Colon (tissue), 2 donors: ENCODE data around the gene CHD2.
"Not testable (repeated sequence)": the region's sequence is repeated elsewhere in the genome, so short reads cannot be mapped to it uniquely, and the experiment has no call there.

Experiments used
- FAIRE-seq: peaks from 2 replicates; lab custom pipeline; 2012; peaks lifted over from hg19 to GRCh38; lab: Jason Lieb, UNC
- donor health status: control.
- donor health status: control.

Gene CHD2

DNA sequence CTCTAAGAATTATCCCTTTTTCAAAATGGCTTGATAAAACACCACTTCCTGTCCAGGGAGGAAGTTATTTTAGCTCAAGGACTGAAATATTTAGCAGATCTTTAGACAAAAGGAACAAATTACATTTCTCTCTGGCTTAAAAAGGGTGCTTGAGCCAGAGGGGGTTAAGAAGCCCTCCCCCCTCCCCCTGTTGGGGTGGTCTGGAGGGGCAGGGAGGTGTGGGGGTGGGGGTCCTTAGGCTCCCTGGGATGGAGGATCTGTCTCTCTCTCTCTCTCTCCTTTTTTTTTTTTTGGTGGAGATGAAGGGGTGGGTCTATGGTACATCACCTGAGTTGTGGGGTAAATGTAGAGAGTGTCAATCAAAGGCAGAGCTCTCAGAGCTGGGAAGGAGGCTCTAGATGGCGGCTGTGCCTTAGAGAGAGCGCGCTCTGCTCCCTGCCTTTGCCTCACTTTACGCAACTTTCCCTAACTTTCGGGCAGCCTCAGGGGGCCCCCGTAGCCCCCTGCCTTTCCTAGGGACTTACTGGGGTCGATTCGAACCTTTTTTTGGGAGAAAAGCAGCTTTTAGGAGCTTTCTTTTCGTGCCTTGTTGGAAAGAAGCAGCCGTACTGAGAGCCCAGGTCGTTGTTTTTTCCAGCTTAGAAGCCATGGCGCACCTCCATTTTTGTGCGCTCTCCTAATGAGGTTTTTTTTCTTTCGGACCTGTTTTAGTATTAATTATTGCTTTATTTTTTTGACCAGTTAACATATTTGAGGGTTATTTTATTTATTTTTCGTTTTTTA lies at the start of gene CHD2:
TSS of gene CHD2 (plus strand) at position 377 of the 783 bp plus-strand sequence. CDS start 914 bp downstream, outside the sequence.
- FAIRE-seq = no peak

DNA sequence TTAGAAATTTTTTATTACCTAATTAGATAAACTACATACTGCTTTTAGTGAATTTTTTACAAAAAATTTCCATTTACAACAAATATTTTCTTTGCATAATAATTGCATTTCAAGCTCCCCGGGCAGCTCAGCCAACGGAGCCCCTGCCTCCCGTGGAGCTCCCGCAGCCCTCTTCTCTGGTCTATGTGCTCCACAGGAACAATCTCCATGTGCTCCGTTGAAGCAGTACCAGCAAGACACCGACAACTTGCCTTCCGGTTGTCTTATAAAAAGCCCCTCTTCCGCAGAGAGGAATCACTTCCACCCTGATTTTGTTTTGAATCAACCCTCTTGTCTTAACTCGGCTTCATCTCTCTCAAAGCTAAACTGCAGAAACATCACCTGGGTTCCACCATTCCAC lies 46.9 kb upstream of the CHD2 start:
- no peak for FAIRE-seq

DNA sequence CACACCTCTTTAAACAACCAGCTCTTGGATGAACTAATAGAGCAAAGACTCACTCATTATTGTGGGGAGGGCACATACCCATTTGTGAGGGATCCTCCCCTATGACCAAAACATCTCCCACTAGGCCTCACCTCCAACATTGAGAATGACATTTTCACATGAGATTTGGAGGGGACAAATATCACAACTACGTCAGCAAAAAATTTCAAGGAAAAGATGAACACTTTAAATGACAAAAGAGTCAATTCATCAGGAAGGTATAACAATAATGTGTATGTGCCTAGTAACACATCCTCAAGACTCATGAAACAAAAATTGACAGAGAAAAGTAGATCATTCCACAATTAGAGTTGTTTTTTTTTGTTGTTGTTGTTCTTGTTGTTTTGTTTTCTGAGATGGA lies 38.4 kb upstream of the CHD2 start:
- FAIRE-seq = no peak

DNA sequence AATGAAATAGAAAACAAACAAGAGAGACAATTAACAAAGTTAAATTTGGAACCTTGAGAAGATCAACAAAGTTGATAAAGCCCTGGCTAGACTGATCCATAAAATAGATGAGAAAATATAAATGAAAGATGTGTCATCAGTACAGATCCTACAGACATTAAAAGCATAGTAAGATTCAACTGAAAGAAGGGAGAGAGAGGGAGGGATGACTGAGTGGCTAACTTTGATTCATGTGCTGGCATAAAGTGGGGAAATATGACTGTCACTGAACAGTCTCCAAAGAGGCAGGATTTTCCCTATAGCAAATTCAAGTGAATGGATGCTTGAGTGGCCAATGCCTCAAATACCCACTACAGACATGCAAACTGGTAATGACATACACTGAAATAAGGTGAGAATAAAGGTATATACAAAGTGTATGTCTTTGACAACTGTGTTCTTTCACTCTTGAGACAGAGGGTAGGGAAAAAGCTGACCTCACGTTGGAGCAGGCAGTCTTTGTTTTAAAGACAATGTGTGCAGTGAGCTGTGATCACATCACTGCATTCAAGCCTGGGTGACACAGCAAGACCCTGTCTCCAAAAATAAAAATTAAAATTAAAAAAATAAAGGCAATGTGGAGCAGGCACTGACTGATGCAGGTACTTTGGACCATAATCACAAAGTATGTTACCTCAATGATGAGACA lies 35.9 kb upstream of the CHD2 start:
- no peak for FAIRE-seq

DNA sequence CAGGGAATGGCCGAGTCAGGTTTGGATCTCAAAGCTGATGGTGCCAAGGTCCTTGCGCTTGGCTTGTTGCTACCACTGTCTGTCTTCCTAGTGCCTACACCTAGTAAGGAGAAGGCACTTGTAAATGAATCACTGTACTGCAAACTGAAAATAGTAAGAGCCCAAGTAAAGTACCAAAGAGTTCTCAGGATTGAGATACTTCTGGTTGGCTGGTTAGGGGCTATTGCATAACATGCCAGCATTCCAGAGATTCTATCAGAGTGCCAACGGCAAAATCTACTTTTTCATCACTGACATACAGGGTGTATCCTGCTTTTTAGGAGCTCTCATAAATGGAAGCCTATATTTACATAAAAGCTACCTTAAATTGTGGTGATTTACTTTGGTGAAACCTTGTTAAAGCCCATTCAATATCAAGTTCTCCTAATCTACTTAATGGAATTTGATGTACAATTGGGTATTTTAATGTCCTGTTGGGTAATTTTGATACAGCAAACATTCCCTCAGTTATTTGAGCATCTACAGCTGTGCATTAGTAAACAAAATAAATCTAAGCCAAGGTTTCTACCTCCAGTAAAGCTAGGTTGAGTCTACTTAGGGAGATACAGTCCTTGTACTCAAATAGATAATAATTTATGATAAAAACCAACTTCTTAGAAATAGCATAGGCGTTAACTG lies 30.7 kb upstream of the CHD2 start:
- FAIRE-seq = no peak

DNA sequence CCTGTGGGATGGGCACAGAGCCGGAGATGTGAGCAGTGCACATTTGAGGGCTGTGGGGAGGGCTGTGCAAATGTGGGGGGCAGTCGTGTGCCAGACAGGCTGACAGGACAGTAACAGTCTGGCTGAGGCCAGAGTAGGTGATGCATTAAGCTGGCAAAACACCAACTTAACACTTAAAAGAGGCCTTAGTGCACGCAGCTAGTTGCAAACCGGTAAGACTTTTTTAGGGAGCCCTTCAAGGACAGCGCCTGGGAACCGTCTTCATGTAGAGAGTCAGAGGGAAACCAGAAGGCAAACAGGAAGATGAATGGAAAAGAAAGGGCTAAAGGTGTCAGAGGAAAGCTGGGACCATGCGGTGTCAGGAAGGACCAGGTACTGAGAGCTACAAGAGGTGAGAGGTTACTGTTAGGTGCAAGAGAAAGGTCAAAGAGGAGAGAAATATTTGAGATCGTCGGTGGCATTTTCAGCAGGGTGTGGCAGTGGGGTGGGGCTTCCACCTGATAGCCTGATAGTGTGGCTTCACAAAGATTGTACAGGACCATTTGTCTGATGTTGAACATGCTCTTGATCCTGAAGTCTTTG lies 30.0 kb upstream of the CHD2 start:
- FAIRE-seq = no peak

DNA sequence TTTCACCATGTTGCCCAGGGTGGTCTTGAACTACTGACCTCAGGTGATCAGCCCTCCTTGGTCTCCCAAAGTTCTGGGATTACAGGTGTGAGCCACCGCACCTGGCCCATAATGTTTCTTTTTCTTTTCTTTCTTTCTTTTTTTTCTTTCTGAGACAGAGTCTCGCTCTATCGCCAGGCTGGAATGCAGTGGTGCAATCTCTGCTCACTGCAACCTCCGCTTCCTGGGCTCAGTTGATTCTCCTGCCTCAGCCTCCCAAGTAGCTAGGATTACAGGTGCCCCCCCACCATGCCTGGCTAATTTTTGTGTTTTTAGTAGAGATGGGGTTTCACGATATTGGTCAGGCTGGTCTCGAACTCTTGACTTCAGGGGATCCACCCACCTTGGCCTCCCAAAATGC lies 27.2 kb upstream of the CHD2 start:
- not testable (repeated sequence) for FAIRE-seq

DNA sequence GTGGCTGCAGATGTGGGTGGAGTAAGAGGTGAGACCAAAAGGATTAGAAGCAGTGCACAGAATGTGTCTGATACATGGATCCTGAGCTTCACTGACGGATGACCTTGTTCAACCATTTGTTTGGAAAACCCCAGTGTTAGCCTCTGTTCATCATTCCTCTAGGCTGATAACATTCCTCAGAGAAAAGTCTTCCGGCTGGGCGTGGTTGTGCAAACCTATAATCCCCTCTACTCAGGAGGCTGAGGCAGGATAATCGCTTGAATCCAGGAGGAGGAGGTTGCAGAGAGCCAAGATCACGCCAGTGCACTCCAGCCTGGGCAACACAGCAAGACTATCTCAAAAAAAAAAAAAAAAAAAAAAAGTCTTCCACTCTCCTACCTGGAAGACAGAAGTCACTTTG lies 23.1 kb upstream of the CHD2 start:
- FAIRE-seq = no peak

DNA sequence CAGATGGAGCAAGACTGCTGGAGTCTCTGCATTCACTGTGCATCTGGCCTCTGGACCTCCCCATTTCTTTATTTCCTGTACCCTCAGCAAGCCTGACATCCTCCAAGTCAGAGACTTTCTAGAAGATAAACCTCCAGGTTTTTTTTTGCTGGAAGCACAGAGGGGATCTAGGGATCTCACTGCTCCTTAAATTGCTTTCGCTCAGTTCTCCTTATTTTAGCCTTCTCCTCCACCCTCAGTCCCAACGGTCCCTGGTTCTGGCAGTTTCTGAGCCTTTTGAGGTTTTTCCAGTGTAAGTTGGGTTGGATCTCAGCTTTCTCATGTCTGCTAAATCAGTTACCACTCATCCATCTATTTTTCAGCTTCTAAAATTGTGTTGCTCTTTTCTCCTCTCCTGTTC lies 22.7 kb upstream of the CHD2 start:
- no peak for FAIRE-seq

DNA sequence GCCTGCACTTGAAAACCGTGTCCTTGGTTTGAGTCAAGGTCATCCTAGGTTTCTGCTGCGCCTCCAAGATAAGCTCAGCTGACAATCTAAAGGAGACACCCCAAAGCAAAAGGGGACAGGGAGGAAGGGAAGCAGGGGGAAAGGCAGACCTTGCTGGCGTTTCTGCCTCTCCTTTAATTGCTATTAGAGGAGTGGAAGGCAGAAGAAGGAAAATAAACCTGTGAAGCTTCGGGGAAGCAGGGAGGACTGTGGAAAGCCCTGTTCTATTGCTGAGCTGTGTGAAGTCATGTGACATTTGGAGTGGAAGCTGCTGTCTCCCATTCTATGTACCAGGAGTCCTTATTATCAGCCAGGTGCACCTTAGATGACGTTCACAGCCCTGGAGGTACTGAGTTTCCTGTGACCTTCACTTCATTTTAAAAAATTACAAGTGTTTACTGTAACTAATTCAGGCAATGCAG lies 21.5 kb upstream of the CHD2 start:
- FAIRE-seq = no peak

DNA sequence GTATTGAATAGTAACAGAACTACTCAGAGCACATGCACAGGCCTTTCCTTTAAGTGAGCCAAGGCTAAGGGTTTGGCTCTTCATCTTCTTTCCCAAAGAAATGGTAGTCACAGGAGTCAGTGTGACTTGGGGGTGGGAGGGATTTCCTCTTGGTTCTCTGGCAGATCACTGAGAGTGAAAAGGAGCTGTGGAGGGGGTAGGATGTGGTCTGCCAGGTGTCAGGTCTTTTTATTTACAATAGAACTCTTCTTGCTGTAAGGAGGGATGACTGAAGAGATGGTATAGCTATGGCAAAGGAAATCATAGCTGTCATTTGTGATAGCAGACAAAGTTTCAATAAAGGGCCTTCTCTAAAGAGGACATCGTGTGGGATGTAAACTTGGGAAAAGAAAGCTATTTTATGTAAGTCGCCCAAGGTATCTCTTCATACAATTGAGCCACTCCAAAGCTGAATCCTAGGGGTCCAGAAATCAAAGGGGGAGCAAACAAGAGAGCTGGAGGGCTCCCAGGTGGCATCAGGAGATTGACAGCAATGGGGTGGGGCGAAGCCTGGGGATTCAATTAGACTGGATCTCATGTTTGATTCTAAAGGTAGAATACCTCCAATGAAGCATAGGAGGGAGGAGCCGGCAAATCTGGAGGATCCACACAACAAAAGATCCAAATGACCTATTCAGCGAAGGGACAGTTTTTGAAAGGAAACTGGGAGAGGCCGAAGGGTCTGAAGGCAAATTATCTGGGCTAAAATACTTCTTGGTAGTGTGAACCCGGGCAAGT lies 20.0 kb upstream of the CHD2 start:
- no peak for FAIRE-seq

DNA sequence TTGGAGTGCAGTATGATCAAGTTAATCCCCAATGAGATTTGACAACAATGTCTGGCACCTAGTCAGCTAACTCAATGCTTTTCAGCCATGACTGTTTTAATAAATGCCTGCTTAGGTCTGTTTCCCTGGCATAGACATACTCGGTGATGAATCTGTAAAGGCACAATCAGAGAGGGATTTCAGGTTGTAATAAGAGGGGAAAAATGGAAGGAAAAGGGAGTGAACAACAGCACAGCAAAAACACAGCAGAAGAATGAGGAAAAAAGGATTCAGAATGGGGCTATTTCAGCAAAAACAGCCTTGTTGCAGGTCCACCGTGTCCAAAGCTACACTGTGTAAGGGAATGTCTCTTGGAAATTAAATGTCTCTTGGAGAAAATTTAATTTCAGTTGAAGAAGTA lies 19.3 kb upstream of the CHD2 start:
- FAIRE-seq = no peak

DNA sequence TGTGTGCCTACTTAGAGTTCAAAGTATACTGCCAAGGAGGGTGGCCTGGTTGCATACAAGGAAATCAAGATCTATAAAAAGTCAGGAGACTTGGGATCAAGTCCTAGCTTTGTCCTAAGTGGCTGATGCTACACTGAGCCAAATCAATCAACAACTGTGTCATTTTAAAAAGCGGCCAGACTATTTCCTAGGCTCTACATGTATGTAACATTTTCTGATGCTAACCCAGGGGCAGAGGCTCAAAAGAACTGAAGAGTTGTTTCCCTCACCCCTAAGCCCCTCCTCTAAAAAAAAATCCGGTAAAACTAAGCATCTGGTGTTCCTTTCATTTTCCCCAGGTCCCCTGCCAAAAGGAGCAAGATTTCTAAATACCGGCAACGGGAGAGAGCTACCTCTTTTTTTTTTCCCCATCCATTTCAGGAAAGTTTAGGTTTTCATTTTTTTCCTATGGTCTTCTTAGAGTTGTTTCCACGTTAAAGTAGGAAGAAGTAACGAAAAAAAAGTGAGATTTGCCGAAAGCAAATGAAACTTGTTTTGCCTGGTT lies 18.8 kb upstream of the CHD2 start:
- no peak for FAIRE-seq

DNA sequence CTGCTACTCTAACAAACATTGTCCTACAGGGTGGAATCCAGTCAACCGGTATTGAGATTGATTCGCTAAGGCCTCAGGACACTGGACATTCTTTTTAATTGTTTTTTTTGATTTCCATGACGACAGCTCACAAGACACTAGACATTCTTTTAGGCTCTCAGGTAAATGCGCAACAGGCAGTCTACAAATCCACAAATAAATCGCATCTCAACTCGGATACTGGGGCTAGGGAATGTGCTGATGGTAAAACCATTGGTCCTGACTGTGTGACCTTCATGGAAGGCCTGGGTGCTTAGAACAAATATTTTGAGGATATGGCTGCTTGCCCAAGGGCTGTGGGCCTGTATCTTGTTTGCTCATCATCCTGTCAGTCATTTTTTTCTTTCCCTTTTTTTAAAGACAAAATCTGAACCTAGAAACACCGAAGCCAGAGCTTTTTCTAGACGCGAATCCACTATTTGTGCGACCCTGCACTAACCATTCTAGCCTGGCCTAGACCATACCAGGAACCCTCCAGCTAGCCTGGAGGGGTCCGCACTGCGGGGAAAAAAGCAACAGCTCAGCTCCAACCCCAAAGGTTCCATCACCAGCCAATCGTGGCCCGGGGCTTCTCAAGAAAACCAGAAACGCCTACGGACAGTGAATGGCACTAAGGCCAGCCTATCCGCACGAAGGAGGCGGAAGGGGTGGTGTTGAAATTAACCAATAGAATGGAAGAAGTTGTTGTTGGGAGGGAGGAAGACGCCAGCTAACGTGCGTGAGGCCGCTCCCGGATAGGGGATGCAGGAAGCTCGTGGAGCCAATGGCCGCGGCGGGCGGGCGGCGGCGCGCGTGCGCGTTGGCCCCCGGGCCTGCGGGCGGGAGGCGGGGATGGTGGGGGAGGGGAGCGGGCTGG lies 18.1 kb upstream of the CHD2 start:
- FAIRE-seq = no peak

DNA sequence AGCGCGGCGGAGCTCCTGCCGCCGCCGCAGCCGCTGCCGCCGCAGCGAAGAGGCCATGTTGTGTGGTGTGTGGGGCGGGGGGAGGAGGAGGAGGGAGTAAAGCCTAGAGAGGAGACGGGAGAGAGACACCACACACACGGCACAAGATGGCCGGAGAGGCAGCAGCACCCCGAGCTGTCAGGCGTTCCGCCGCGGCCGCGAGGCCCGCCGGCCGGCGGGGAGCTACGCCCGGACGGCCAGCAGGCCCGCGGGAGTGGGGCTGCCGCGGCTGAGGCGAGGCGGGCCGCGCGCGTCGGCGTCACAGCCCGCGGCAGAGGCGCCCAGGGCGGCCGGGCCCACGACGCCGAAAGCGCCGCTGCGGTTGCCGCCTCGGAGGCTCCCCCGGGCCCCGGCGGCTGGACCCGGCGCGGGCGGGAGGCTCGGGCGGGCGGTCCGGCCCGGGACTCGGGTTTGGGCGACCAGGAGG lies 17.4 kb upstream of the CHD2 start:
- no peak for FAIRE-seq

DNA sequence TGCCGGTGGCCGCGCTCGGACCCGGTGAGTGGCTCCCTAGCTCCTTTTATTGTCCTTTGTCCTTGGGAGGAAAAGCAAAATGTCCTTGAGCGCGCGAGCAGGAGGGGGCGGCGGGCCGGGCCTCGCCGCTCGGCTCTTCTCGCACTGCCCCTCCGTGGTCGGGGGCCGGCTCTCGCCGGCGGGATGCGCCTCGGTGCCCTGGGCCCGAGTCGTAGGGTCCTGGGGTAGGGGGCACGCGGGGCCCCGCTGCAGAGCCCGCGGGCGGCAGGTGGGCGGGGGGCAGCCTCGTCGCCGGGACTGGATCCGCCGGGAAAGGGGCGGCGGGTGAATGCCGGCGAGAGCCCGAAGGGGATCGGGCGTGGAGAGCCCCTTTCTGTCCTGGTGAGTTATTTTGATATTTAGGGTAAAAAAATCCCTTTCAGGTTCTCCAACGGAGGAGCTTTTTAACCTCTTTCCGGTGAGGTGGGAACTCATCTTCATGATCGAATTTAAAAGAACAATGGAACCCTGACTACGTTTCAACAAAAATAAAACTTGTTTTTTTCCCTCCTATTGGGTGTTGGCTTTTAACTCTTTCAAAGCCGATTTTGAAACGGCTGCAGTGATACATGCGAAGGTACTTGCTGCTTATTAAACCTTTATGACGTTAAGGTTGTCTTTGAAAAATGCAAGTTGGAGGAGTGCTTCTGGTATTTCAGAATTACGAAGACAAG lies 16.8 kb upstream of the CHD2 start:
- FAIRE-seq = no peak

DNA sequence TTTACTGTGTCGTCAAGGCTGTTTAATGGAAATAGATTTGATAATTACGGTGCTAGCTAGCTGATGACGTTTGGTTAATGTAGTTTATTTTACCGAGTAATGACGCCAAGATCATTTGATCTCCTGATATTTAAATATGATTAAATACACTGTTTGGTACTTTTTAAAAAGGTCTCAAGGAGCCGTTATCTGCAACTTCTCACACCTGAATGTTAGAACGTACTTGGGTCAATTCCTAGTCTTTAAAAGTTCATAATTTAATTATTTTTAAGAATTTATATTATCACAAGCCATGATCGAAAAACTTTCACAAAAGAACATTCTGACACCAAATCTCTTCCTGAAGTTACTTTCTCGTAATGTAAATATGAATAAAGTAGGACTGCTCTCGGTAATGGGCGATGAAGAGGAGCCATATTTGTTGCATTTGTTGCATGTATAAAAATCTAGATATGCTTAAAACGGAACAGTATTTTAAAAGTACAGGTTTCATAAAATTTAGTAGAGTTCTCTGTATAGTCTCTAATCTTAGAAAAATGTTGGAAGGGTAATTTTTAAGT lies 16.2 kb upstream of the CHD2 start:
- FAIRE-seq = peak; percentile 64

DNA sequence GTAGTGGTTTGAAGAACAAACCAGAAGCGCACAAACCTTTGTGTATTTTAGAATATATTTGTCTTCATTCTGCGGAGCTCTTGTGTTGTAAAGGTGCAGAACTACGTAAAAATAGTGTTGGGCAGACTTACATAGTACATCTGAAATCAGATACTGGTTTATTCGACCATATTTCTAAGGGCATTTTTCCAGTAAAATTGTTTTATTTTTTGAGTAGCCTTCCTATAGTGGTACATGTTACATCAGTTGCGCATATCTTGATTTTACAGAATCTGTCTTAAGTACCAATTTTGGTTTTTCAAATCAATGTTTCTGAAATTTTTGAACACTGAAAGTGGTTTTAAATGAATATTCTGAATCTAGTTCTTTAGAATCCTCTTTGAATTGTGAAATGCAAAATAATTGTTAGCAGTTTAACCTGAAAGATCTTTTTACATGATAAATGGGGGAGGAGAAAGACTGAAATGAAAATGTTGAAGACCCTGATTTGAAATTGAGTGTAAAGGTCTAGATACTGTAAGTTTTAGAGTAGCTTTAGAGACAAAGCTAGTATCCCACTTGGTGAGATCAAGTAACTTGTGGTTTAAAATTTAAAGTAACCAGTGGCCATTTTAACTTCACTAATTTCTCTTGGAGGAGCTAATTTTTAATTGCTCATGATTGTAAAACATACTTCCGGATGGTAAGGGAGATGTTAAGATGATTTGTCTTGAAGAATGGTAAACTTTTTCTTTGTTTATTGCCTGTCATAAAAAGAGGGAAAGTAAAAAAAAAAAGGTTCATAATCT lies 15.5 kb upstream of the CHD2 start:
- FAIRE-seq = peak; percentile 31
